Endothelial cell of umbilical vein (primary cell): ENCODE results near the gene THBS4. TPM values are rescaled to one million over a fixed set of nuclear protein-coding genes. Genes with fewer than 3 reads are reported as not detected.

Experiments used
- BruUV-seq: library from RNA; stranded (reverse); fragments of 400-500 nt; replicated peaks from 2 replicates; lab custom pipeline; 2021; lab: Mats Ljungman, UMichigan
- CTCF ChIA-PET: fragments of 300-600, 350-600 bp; sonication (Branson Sonifier 250); formaldehyde crosslinking; loops from one replicate; lab custom pipeline; 2021; ENCODE audit warnings: antibody characterized with exemption, inconsistent platforms; lab: Charles Lee
- POLR2A ChIA-PET: fragments of 300-600, 350-600 bp; sonication (Branson Sonifier 250); formaldehyde crosslinking; loops from one replicate; lab custom pipeline; 2021; ENCODE audit warnings: antibody characterized with exemption, inconsistent platforms; lab: Charles Lee
- DNase-seq: peaks from one replicate; pipeline ENCODE4 v3.0.0-alpha.2; 2011; ENCODE audit warnings: low read depth, low spot score
- FAIRE-seq: peaks from 2 replicates; lab custom pipeline; 2011; peaks lifted over from hg19 to GRCh38; lab: Jason Lieb, UNC
- H2AFZ ChIP-seq: 2 replicates; pipeline ENCODE4 v1.6.0; 2012; ENCODE audit warnings: low read depth, low read length, control low read depth, inconsistent platforms
- H3K27ac ChIP-seq: 2 replicates; pipeline ENCODE4 v1.5.1; 2011; ENCODE audit warnings: low read depth, mild to moderate bottlenecking, control low read depth, low read length, moderate library complexity; ENCODE audit not compliant: insufficient read depth
- H3K27me3 ChIP-seq, 2 experiments: 2 replicates each; pipeline versions ENCODE4 v1.6.0 to v1.6.1; 2011; ENCODE audit warnings: low read length in 2 of 2, mixed read lengths in 1 of 2; ENCODE audit not compliant: control insufficient read depth in 2 of 2, insufficient read depth in 2 of 2
- H3K36me3 ChIP-seq, 2 experiments: 2 replicates in 1 of 2; 3 replicates in 1 of 2; pipeline ENCODE4 v1.5.1; 2011; ENCODE audit warnings: low read length in 2 of 2, mild to moderate bottlenecking in 1 of 2, moderate library complexity in 1 of 2; ENCODE audit not compliant: control insufficient read depth in 2 of 2, insufficient read depth in 2 of 2; ENCODE audit errors: extremely low read depth in 1 of 2
- H3K4me1 ChIP-seq: 3 replicates; pipeline ENCODE4 v1.5.1; 2011; ENCODE audit warnings: mild to moderate bottlenecking, low read length; ENCODE audit not compliant: control insufficient read depth, insufficient read depth; ENCODE audit errors: extremely low read depth
- H3K4me2 ChIP-seq: 2 replicates; pipeline ENCODE4 v1.6.1; 2011; ENCODE audit warnings: low read length, control low read depth, mixed read lengths; ENCODE audit not compliant: insufficient read depth
- H3K4me3 ChIP-seq, 3 experiments: fragments of 200-600 bp in 1 of 3; sonication (generic), shearing (Covaris generic) in 1 of 3; replicated peaks in 1 of 3; 2 replicates each; pipeline ENCODE4 v1.5.1; 2011 to 2016; ENCODE audit warnings: control low read depth in 3 of 3, low read length in 3 of 3, mild to moderate bottlenecking in 2 of 3, inconsistent platforms in 1 of 3, low read depth in 1 of 3, moderate library complexity in 1 of 3; ENCODE audit not compliant: insufficient read depth in 1 of 3
- H3K79me2 ChIP-seq: 2 replicates; pipeline ENCODE4 v1.6.0; 2012; ENCODE audit warnings: low read length, inconsistent platforms; ENCODE audit not compliant: control insufficient read depth, insufficient read depth
- H3K9ac ChIP-seq: replicated peaks from 2 replicates; pipeline ENCODE3; 2011; ENCODE audit warnings: low read length, control low read depth; ENCODE audit not compliant: insufficient read depth; ENCODE audit errors: extremely low read depth
- H3K9me1 ChIP-seq: replicated peaks from 3 replicates; pipeline ENCODE4 v1.6.0; 2011; ENCODE audit warnings: mild to moderate bottlenecking, low read length; ENCODE audit not compliant: control insufficient read depth, insufficient read depth; ENCODE audit errors: extremely low read depth
- H3K9me3 ChIP-seq: replicated peaks from 2 replicates; pipeline ENCODE4 v1.5.1; 2012; ENCODE audit warnings: low read length, inconsistent platforms; ENCODE audit not compliant: control insufficient read depth, insufficient read depth
- H4K20me1 ChIP-seq: replicated peaks from 2 replicates; pipeline ENCODE3; 2011; ENCODE audit warnings: mild to moderate bottlenecking, low read length; ENCODE audit not compliant: control insufficient read depth, insufficient read depth; ENCODE audit errors: extremely low read depth
- EZH2 ChIP-seq: IDR thresholded peaks from 2 replicates; pipeline ENCODE4 v1.6.1; 2012; ENCODE audit warnings: borderline replicate concordance, low read depth, mild to moderate bottlenecking, moderate library complexity, low read length, inconsistent platforms; ENCODE audit not compliant: severe bottlenecking
- FOS ChIP-seq: IDR thresholded peaks from 2 replicates; pipeline ENCODE4 v1.6.1; 2011; ENCODE audit warnings: mild to moderate bottlenecking, low read length, moderate library complexity, borderline replicate concordance; ENCODE audit not compliant: insufficient read depth
- GATA2 ChIP-seq: IDR thresholded peaks from 2 replicates; pipeline ENCODE4 v1.7.0; 2011; ENCODE audit warnings: low read depth, mild to moderate bottlenecking, moderate library complexity, mixed read lengths, low read length; ENCODE audit not compliant: insufficient read length, insufficient read depth
- JUN ChIP-seq: IDR thresholded peaks from 2 replicates; pipeline ENCODE4 v1.6.1; 2011; ENCODE audit warnings: borderline replicate concordance, low read depth; ENCODE audit not compliant: insufficient read length, insufficient read depth
- MYC ChIP-seq: IDR thresholded peaks from one replicate; pipeline ENCODE4 v1.6.1; 2011; ENCODE audit warnings: mild to moderate bottlenecking, low read depth, low read length
- POLR2A ChIP-seq: IDR thresholded peaks from 2 replicates; pipeline ENCODE4 v1.6.1; 2012; ENCODE audit warnings: low read depth, mild to moderate bottlenecking, control low read depth, low read length
- POLR2AphosphoS5 ChIP-seq: IDR thresholded peaks from 2 replicates; pipeline ENCODE4 v1.6.1; 2012; ENCODE audit warnings: low read depth, mild to moderate bottlenecking, control low read depth, low read length, moderate library complexity; ENCODE audit not compliant: insufficient read depth
- dilution Hi-C: fragments of 300-500 bp; cut with MboI; formaldehyde crosslinking; loops from one replicate; pipeline ENCODE4 v1.15.0; 2019; ENCODE audit warnings: low sequenced_read_pairs; ENCODE audit not compliant: extremely low pct_ligation_motif_present
- intact Hi-C: fragments of 100-400 bp; cut with micrococcal nuclease; formaldehyde crosslinking; loops from one replicate; pipeline ENCODE4 v1.10.0; 2022
- polyA plus RNA-seq, 4 experiments: library from polyadenylated mRNA; depleted of rRNA in 3 of 4; stranded (reverse) in 3 of 4; unstranded in 1 of 4; fragments of >200 nt; gene quantifications; 2 replicates each; pipeline versions ENCODE4 v1.2.1 to v1.2.3, GENCODE V29; 2011 to 2012; ENCODE audit warnings: missing spikeins in 1 of 4
- total RNA-seq: library from RNA; stranded (reverse); gene quantifications from 2 replicates; pipeline ENCODE4 v1.2.3, GENCODE V29; 2021
- TF ChIP-seq, protein P1 (sequence below): IDR thresholded peaks from 2 replicates; pipeline ENCODE4 v1.6.1; 2011; ENCODE audit not compliant: insufficient read depth, insufficient read length
- TF ChIP-seq, protein P2 (sequence below), 2 donors: IDR thresholded peaks; 1 replicate in 1 of 2; 2 replicates in 1 of 2; pipeline ENCODE4 v1.5.1; 2011; ENCODE audit warnings: low read length in 2 of 2, mild to moderate bottlenecking in 2 of 2, moderate library complexity in 2 of 2, control low read depth in 1 of 2, inconsistent platforms in 1 of 2, low read depth in 1 of 2; ENCODE audit not compliant: insufficient read depth in 1 of 2; ENCODE audit errors: extremely low read depth in 1 of 2

THBS4 gene
- total and polyA plus RNA-seq, 2 donors (not counting 3 experiments of a cell fraction or from before 2014, with no cell fraction given), result not detected

DNA sequence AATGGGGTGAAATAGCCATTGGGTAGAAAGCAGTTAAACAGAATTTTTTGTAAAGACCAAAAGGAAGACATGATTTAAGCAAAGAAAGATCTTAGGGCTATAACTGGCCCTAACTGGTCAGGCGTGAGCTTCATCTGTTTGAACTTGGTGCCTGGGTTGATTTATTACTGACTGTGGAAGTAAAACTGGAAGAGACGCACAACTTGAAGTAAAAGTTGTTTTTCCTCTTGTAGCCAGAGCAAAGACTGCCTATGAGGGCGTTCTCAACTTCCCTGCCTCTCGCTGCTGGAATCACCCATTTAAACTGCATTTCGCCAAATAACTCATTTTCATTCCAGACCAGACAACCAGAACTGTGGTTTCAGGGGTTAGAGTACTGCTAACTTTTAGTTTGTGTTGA, 1.5 kb downstream of the THBS4 start:
- Histone ChIP-seq H3K36me3 (no peaks in the 10 kb centered on the region), H3K9ac (no peak overlapping the region), H3K9me3 (no peaks in the 10 kb centered on the region), H2AFZ (no peak overlapping the region), H4K20me1 (no peaks in the 10 kb centered on the region), H3K27ac (no peak overlapping the region), H3K4me3 (no peak overlapping the region), H3K4me2 (no peak overlapping the region), H3K79me2 (no peaks in the 10 kb centered on the region), H3K9me1 (no peaks in the 10 kb centered on the region), H3K4me1 (no peaks in the 10 kb centered on the region), H3K27me3 (peaks cover 36 to 49% of the 10 kb centered on the region in 2 experiments)
- no TSS peak for BruUV-seq
- POLR2A ChIA-PET, result no interaction called here
- intact Hi-C loops, result no loop called here
- CTCF ChIA-PET, result interaction anchor here (0.7 to 1.1 kb wide), 2 partner anchors 10 to 179 kb away, joined by 3 read pairs; no protein-coding TSS in a partner anchor
- FAIRE-seq (no peak), DNase-seq (no peak)
- dilution Hi-C loops, result no loop called here
- TF ChIP-seq POLR2AphosphoS5 (no peak), JUN (no peak), EZH2 (no peak), FOS (no peak), GATA2 (no peak), POLR2A (no peak), MYC (no peak)
- TF ChIP-seq, protein P1, sequence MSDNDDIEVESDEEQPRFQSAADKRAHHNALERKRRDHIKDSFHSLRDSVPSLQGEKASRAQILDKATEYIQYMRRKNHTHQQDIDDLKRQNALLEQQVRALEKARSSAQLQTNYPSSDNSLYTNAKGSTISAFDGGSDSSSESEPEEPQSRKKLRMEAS, result no peak
- TF ChIP-seq, protein P2, sequence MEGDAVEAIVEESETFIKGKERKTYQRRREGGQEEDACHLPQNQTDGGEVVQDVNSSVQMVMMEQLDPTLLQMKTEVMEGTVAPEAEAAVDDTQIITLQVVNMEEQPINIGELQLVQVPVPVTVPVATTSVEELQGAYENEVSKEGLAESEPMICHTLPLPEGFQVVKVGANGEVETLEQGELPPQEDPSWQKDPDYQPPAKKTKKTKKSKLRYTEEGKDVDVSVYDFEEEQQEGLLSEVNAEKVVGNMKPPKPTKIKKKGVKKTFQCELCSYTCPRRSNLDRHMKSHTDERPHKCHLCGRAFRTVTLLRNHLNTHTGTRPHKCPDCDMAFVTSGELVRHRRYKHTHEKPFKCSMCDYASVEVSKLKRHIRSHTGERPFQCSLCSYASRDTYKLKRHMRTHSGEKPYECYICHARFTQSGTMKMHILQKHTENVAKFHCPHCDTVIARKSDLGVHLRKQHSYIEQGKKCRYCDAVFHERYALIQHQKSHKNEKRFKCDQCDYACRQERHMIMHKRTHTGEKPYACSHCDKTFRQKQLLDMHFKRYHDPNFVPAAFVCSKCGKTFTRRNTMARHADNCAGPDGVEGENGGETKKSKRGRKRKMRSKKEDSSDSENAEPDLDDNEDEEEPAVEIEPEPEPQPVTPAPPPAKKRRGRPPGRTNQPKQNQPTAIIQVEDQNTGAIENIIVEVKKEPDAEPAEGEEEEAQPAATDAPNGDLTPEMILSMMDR (IDR thresholded peaks at IDR 0.05; ENCODE audit: extremely low read depth in 1 of 2, insufficient read depth in 1 of 2, low read depth in 1 of 2, low read length in 2 of 2), result no peak
